ENCODE data around the gene CCDC88C. TPM values are rescaled to one million over a fixed set of nuclear protein-coding genes. Genes with fewer than 3 reads are reported as not detected.

Gene CCDC88C
- total and polyA plus RNA-seq, 3 donors from 2014 or later: 36.5 to 51.3 (median 47.4) TPM

DNA sequence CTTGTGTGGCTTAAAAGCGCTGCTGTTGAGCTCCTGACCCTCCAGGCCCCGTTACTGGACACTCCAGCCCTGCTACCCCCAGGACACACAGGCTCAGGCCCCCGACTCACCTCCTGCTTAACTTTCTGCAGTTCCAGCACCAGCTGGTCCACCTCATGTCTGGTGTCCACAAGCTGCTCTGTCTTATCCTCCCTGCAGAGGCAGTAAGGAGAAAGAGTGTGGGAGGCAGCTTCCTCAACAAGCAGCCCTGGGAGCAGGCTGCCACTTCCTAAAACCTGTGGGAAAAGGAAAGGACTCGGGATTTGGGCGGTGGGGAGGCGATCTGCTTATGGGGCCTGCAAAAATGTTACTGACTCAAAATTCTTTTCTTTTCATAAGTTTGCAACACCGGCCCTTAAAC, 79.2 kb downstream of the CCDC88C start:
- Histone ChIP-seq H3K9me3 (no peaks in the 10 kb centered on the region), H3K4me3 (no peak overlapping the region), H3K4me1 (no peaks in the 10 kb centered on the region), H3K27ac (no peak overlapping the region), H3K36me3 (ENCODE audit: low read depth, missing control alignments) (no peaks in the 10 kb centered on the region), H3K27me3 (no peaks in the 10 kb centered on the region)
- no peak for TF ChIP-seq POLR2A (IDR thresholded peaks at IDR 0.05)
- TF ChIP-seq, protein P1, sequence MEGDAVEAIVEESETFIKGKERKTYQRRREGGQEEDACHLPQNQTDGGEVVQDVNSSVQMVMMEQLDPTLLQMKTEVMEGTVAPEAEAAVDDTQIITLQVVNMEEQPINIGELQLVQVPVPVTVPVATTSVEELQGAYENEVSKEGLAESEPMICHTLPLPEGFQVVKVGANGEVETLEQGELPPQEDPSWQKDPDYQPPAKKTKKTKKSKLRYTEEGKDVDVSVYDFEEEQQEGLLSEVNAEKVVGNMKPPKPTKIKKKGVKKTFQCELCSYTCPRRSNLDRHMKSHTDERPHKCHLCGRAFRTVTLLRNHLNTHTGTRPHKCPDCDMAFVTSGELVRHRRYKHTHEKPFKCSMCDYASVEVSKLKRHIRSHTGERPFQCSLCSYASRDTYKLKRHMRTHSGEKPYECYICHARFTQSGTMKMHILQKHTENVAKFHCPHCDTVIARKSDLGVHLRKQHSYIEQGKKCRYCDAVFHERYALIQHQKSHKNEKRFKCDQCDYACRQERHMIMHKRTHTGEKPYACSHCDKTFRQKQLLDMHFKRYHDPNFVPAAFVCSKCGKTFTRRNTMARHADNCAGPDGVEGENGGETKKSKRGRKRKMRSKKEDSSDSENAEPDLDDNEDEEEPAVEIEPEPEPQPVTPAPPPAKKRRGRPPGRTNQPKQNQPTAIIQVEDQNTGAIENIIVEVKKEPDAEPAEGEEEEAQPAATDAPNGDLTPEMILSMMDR (IDR thresholded peaks at IDR 0.05): no peak
- 77 to 82% methylated on average over 6 to 7 of the region's 7 CpGs for WGBS, 2 donors
- intact Hi-C loops (cut with DNase I; ENCODE audit: low total_unique reads): no loop called here
- DNase-seq: no peak

DNA sequence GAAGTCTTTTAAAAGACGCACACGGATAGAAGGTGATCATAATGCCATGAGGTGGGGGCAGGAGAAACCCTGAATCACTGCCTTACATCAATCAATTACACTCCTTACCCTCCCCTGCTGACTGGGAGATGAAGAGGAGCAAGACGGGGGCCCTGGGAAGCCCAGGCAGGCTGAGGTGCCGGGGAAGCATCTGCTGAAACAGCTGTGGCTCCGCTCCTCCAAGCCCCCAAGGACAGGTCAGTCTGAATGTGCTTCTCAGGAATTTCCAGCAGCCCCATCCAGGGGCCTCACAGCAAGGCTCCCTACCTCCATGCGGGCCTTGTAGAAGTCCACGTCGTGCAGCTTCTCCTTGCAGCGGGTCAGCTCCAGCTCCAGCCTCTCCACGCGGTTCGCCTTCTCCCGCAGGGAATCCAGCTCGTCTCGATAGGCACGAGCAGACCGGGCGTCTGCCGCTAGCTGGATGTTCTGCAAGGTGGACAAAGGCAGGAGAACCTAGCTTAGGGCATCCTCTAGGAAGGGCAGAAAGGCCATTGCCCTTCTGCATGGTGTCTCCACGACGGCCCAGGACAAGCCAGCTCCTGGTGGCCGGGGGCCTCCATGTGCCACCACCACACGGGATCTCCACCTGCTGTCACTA, 79.8 kb downstream of the CCDC88C start:
- no peaks in the 10 kb centered on the region for H3K27me3 ChIP-seq
- no peak overlapping the region for H3K27ac ChIP-seq
- intact Hi-C loops (cut with DNase I; ENCODE audit: low total_unique reads): no loop called here
- H3K4me3 ChIP-seq: no peak overlapping the region
- H3K36me3 ChIP-seq (ENCODE audit: low read depth, missing control alignments): no peaks in the 10 kb centered on the region
- H3K4me1 ChIP-seq: peaks cover under 1% of the 10 kb centered on the region
- no peaks in the 10 kb centered on the region for H3K9me3 ChIP-seq
- DNase-seq: no peak
- 63 to 65% methylated on average over 9 to 23 of the region's 23 CpGs for WGBS, 2 donors
- TF ChIP-seq, protein P1 (IDR thresholded peaks at IDR 0.05): no peak
- no peak for TF ChIP-seq POLR2A (IDR thresholded peaks at IDR 0.05)

DNA sequence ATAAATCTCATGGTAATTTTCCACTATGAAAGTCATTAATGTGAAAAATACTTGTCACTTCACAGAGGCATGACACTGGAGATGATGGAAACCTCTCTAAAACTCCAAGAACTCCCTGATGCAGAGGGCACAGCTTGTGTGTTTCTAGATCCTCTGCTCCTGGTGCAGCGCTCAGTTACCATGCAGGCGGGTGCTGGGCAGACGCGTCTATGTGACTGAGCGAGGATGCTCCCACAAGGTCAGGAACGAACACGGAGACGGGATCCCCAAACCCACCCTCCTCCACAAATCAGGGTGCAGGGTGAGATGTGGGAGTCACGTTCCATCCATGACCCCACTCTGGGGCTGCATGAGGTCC, 81.5 kb downstream of the CCDC88C start:
- H3K27me3 ChIP-seq: no peaks in the 10 kb centered on the region
- H3K36me3 ChIP-seq (ENCODE audit: low read depth, missing control alignments): no peaks in the 10 kb centered on the region
- no peak for DNase-seq
- H3K4me1 ChIP-seq: peaks cover 16% of the 10 kb centered on the region
- intact Hi-C loops (cut with DNase I; ENCODE audit: low total_unique reads): no loop called here
- 95 to 97% methylated on average over 9 of the region's 9 CpGs for WGBS, 2 donors
- no peaks in the 10 kb centered on the region for H3K9me3 ChIP-seq
- no peak overlapping the region for H3K27ac ChIP-seq
- TF ChIP-seq, protein P1 (IDR thresholded peaks at IDR 0.05): no peak
- H3K4me3 ChIP-seq: no peak overlapping the region

DNA sequence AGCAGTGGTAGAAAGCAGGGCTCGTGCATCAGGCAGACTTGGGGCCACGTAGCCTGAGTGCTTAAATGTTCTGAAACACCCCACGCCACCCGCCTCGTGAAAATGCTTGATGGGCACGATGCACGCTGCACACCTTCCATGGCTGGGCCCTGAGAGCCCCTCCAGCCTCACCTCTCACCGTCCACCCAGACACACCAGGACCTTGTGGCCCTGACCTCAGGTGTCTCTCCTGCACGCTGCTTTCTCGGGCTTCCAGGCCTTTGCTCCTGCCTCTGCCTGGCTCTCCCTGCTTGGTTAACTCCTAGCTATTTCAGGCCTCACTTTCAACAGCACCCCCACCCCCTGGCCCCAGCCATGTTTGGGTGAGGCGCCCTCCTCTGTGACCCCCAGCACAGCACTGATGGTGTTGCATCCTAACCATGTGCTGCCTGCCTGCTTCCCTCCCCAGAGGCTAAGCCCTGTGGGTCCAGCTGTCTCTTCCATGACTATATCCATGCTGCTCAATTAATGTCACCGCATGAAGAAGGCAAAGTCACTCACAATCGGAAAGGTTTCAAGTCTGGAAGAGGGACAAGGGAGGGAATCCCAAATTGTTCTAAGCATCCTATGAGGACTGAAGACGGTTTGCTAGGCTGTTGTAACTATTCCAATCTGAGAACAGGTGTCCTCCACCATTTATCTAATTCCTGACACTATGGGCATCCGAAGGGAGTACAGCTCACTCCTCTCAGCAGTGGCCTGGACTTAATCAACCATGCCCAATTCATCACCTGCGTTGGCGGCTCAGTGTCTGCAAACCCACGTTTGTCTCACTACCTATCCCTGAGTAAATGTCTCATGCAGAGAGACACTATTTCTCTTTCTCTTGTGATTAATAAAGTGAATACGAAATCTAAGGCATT, 82.2 kb downstream of the CCDC88C start:
- intact Hi-C loops (cut with DNase I; ENCODE audit: low total_unique reads): no loop called here
- Histone ChIP-seq H3K27ac (no peak overlapping the region), H3K27me3 (no peaks in the 10 kb centered on the region), H3K36me3 (ENCODE audit: low read depth, missing control alignments) (no peaks in the 10 kb centered on the region), H3K4me3 (no peak overlapping the region), H3K4me1 (peaks cover 17% of the 10 kb centered on the region), H3K9me3 (no peaks in the 10 kb centered on the region)
- no peak for DNase-seq
- WGBS, 2 donors: 85 to 92% methylated on average over 18 to 19 of the region's 19 CpGs
- TF ChIP-seq, protein P1 (IDR thresholded peaks at IDR 0.05): no peak
- TF ChIP-seq POLR2A (IDR thresholded peaks at IDR 0.05): no peak
